ENCODE data around the gene STK32C.

GRCh38 chr10:132254841-132255240 lies 52.9 kb downstream of the STK32C start:
- TF ChIP-seq CTCF (IDR thresholded peaks at IDR 0.05) (no peak), ZFX (IDR thresholded peaks at IDR 0.05; ENCODE audit: borderline replicate concordance) (no peak)

Data from 22Rv1 (cell line).